NCI-H1436 (cell line): ENCODE results near the gene ZC3H18.
"Not testable (repeated sequence)": the region's sequence is repeated elsewhere in the genome, so short reads cannot be mapped to it uniquely, and the experiment has no call there.

Experiments used
- DNase-seq: peaks from one replicate; lab custom pipeline; 2025; lab: John Stamatoyannopoulos, UW

Gene ZC3H18

GRCh38 chr16:88656291-88656980 lies 86.2 kb downstream of the ZC3H18 start:
- no peak for DNase-seq

- DNase-seq = no peak
Measured at GRCh38 chr16:88657371-88657770, 87.2 kb downstream of the ZC3H18 start.

- DNase-seq = no peak
Measured at GRCh38 chr16:88658714-88659113, 88.5 kb downstream of the ZC3H18 start.

GRCh38 chr16:88659160-88659559 lies 89.0 kb downstream of the ZC3H18 start:
- no peak for DNase-seq

GRCh38 chr16:88661468-88661867 lies 91.3 kb downstream of the ZC3H18 start:
- DNase-seq = no peak

GRCh38 chr16:88662222-88662842 lies 92.1 kb downstream of the ZC3H18 start:
- DNase-seq = no peak

- peak; percentile 97 for DNase-seq
Measured at GRCh38 chr16:88662843-88663606, 92.8 kb downstream of the ZC3H18 start, which contains the start of gene MVD. Gene MVD, minus strand, starts transcription at chr16:88663091. Its CDS starts 11 bp downstream, at chr16:88663080.

GRCh38 chr16:88665148-88665547 lies 94.9 kb downstream of the ZC3H18 start:
- DNase-seq = no peak

GRCh38 chr16:88665570-88665969 lies 95.4 kb downstream of the ZC3H18 start:
- no peak for DNase-seq

- DNase-seq = no peak
Measured at GRCh38 chr16:88667461-88667860, 97.3 kb downstream of the ZC3H18 start.

- not testable (repeated sequence) for DNase-seq
Measured at GRCh38 chr16:88669493-88669892, 99.3 kb downstream of the ZC3H18 start.

- DNase-seq = no peak
Measured at GRCh38 chr16:88669980-88670379, 99.8 kb downstream of the ZC3H18 start.

- no peak for DNase-seq
Measured at GRCh38 chr16:88671806-88672205, 101.6 kb downstream of the ZC3H18 start.

GRCh38 chr16:88672776-88673175 lies 102.6 kb downstream of the ZC3H18 start:
- no peak for DNase-seq

GRCh38 chr16:88673716-88674379 lies 103.6 kb downstream of the ZC3H18 start:
- no peak for DNase-seq

- DNase-seq = no peak
Measured at GRCh38 chr16:88676502-88677242, 106.5 kb downstream of the ZC3H18 start.

GRCh38 chr16:88677721-88678120 lies 107.5 kb downstream of the ZC3H18 start:
- DNase-seq = no peak

- DNase-seq = no peak
Measured at GRCh38 chr16:88678224-88678979, 108.2 kb downstream of the ZC3H18 start.

- no peak for DNase-seq
Measured at GRCh38 chr16:88680554-88681083, 110.4 kb downstream of the ZC3H18 start.

- no peak for DNase-seq
Measured at GRCh38 chr16:88681084-88681680, 111.0 kb downstream of the ZC3H18 start.
